22Rv1 (cell line): ENCODE measurements around the gene SPATA3.

Experiments
- H3K27ac ChIP-seq: fragments of 450-650 bp; 2 replicates; pipeline ENCODE4 v1.5.1; 2017
- ZFX ChIP-seq: fragments of 450-650 bp; IDR thresholded peaks from 2 replicates; pipeline ENCODE4 v1.6.1; 2017; ENCODE audit warnings: antibody characterized with exemption, borderline replicate concordance
- TF ChIP-seq, protein P1 (sequence below): fragments of 450-650 bp; IDR thresholded peaks from 2 replicates; pipeline ENCODE4 v1.5.1; 2017; ENCODE audit warnings: mild to moderate bottlenecking

SPATA3 gene

DNA sequence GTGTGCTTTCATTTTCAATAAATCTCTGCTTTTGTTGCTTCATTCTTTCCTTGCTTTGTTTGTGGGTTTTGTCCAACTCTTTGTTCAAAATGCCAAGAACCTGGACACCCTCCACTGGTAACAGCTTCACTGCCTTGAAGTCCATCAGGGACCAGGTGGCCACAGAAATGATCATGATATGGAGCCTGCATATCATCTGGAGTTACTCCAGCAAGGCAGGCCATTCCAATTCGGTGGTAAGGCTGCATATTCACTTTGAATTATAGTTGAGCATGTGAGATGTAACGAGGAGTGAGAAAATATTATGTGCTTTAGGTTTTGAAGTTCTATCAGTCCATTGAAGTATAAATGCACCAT, 26.3 kb upstream of the SPATA3 start:
- TF ChIP-seq, protein P1, sequence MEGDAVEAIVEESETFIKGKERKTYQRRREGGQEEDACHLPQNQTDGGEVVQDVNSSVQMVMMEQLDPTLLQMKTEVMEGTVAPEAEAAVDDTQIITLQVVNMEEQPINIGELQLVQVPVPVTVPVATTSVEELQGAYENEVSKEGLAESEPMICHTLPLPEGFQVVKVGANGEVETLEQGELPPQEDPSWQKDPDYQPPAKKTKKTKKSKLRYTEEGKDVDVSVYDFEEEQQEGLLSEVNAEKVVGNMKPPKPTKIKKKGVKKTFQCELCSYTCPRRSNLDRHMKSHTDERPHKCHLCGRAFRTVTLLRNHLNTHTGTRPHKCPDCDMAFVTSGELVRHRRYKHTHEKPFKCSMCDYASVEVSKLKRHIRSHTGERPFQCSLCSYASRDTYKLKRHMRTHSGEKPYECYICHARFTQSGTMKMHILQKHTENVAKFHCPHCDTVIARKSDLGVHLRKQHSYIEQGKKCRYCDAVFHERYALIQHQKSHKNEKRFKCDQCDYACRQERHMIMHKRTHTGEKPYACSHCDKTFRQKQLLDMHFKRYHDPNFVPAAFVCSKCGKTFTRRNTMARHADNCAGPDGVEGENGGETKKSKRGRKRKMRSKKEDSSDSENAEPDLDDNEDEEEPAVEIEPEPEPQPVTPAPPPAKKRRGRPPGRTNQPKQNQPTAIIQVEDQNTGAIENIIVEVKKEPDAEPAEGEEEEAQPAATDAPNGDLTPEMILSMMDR, result no peak
- no peak for TF ChIP-seq ZFX
- H3K27ac ChIP-seq, result no peak overlapping the region

DNA sequence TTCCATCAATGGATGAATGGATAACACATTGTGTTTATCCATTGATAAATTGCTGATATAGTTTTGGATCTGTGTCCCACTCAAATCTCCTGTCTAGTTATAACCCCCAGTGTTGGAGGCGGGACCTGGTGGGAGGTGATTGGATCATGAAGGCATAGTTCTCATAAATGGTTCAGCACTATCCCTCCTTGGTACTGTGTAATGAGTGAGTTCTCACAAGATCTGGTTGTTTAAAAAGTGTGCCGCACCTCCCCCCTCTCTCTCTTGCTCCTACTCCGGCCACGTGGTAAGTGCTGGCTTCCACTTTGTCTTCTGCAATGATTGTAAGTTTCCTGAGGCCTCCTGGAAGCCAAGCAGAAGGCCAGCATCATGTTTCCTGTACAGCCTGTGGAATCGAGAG, 23.9 kb upstream of the SPATA3 start:
- TF ChIP-seq, protein P1, result no peak
- no peak for TF ChIP-seq ZFX
- H3K27ac ChIP-seq, result no peak overlapping the region

DNA sequence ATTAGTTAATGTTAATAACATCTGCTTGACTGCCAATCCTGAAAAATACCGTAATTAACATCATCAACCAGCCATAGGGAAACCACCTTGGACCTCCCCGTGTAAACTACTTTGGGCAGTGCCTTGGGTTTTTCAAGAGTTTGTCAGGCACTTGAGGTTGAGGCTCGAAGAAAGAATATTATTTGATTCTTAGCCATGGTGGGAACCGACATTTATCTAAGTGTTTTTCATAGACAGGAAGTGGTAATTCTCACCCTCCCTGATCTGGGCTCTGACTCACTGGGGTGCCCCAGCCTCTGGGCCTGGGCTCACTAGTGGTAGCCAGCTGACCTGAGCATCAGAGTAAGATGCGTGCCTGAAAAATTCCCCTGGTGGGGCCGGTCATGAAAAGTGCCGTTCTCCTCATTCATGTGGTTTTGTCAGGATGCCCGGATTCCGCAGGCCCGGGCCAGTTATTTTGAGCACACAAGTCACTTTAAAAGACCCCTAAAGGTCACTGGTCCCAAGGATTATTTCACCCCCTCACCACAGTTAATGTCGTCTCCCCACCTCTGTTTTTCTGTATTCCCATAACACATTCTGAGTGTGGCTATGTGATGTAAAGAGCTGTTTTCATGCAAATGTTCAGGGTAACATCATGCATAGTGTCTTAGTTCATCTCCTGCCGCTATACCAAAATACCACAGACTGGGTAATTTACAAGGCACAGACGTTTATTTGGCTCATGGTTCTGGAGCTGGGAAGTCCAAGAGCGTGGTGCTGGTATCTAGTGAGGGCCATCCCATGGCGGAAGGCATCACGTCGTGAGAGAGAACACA, 21.6 kb upstream of the SPATA3 start:
- H3K27ac ChIP-seq, result no peak overlapping the region
- TF ChIP-seq, protein P1, result no peak
- no peak for TF ChIP-seq ZFX

DNA sequence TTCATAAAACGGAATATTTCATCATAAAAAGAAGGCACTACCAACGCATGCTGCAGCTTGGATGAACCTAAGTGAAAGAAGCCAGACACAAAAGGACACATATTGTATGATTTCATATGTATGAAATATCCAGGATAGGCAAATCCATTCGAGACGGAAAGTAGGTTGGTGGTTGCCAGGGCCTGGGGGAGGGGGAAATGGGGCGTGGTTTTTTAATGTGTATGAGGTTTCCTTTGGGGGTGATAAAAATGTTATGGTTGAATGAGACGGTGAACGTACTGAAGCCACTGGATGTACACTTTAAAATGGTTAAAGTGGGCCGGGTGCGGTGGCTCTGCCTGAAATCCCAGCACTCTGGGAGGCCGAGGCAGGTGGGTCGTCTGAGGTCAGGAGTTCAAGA, 20.0 kb upstream of the SPATA3 start:
- H3K27ac ChIP-seq, result no peak overlapping the region
- TF ChIP-seq, protein P1, result no peak
- no peak for TF ChIP-seq ZFX

DNA sequence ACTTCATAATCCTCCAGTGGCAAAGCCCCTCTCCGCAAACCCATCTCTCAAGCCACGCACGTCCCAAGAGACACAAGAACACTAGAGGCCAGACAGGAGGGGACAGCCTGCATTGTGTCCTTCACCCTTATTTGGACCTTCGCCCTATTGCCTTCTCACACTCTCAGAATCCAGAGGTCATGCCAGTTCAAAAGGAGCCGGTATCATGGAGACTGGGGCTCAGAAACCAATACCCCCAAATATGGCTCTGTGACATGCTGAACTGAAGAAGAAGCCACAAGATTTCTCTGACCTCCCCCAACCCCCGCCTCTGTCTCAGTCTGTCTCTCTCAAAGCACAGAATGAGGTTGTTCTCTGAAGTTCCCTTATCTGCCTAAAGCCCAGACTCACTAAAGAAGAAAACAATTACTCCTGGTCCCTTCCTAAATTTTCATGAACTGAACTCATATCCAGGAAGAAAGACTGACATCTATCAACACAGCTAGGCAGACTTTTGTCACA, 19.2 kb upstream of the SPATA3 start:
- H3K27ac ChIP-seq, result no peak overlapping the region
- TF ChIP-seq ZFX, result no peak
- TF ChIP-seq, protein P1, result no peak

DNA sequence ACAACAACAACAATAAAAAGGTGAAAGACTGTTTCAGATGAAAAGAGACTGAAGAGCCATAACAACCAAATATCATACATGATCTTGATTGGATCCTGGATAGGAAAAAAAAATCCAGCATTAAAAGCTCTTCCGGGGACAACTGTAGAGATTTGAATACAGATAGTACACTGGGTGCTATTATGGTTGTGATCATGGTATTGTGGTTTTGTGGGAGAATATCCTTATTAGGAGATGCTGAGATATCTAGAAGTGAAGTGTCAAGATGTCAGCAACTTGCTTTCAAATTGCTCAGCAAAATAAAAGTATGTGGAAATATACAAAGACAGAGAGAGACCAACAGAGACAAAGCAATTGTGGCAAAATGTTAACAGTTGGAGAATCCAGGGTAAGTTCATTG, 15.5 kb upstream of the SPATA3 start:
- no peak overlapping the region for H3K27ac ChIP-seq
- TF ChIP-seq, protein P1, result no peak
- no peak for TF ChIP-seq ZFX

DNA sequence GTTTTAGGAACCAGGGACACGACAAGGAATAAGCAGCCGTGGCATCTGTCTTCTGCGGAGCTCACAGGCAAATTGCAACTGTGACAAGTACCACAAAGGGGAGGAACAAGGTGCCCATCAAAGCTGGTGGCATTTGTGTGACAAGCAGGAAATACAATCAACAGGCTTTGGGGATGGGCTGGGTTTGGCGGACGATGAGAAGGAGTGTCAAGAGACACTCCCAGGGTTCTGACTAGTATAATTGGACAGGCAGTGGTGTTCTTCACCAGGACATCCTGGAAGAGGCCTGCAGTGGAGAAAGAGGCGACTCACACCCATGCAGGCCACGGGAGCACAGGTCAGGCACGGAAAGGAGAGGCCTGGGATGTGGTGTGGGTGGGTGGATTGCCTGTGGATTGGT, 14.2 kb upstream of the SPATA3 start:
- H3K27ac ChIP-seq, result no peak overlapping the region
- TF ChIP-seq, protein P1, result no peak
- no peak for TF ChIP-seq ZFX
